ENCODE data around the gene PCK1.

- TF ChIP-seq CTCF (IDR thresholded peaks at IDR 0.05; ENCODE audit: low read depth, low read length, poor library complexity, severe bottlenecking) (no peak), EZH2phosphoT487 (IDR thresholded peaks at IDR 0.05; ENCODE audit: borderline replicate concordance, low read length) (no peak)
Measured at GRCh38 chr20:57577679-57578475, 17.0 kb downstream of the PCK1 start.

All from DOHH2 (cell line).